Measurements from ENCODE around the gene DNAJC15.

DNA sequence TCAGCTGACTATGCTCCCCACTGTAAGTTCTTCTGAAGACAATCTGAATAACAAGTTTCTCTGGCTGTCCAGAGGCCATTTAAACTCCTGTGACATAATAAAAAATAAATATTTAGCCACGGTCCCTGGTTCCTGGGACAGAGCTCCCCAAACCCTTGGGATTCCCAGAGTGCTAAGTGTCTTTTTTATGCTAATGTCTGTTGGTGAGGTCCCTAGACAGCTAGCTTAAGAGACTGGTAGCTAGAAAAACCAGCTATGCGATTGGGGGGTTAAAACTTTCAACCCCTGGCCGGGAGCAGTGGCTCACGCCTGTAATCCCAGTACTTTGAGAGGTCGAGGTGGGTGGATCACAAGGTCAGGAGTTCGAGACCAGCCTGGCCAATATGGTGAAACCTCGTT is 37.2 kb upstream of the DNAJC15 start:
- TF ChIP-seq, protein P1, sequence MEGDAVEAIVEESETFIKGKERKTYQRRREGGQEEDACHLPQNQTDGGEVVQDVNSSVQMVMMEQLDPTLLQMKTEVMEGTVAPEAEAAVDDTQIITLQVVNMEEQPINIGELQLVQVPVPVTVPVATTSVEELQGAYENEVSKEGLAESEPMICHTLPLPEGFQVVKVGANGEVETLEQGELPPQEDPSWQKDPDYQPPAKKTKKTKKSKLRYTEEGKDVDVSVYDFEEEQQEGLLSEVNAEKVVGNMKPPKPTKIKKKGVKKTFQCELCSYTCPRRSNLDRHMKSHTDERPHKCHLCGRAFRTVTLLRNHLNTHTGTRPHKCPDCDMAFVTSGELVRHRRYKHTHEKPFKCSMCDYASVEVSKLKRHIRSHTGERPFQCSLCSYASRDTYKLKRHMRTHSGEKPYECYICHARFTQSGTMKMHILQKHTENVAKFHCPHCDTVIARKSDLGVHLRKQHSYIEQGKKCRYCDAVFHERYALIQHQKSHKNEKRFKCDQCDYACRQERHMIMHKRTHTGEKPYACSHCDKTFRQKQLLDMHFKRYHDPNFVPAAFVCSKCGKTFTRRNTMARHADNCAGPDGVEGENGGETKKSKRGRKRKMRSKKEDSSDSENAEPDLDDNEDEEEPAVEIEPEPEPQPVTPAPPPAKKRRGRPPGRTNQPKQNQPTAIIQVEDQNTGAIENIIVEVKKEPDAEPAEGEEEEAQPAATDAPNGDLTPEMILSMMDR (conservative IDR thresholded peaks at IDR 0.05; ENCODE audit: low read length): no peak
- TF ChIP-seq EZH2phosphoT487 (IDR thresholded peaks at IDR 0.05; ENCODE audit: borderline replicate concordance): no peak

Data from Loucy (cell line).